GM12873 (cell line): ENCODE results near the gene SMOC2.

Source experiments
- TF ChIP-seq, protein P1 (sequence below): IDR thresholded peaks from 2 replicates; pipeline ENCODE4 v1.5.1; 2012; ENCODE audit warnings: low read depth, mild to moderate bottlenecking, moderate library complexity, low read length, control low read depth; ENCODE audit not compliant: insufficient read depth; ENCODE audit errors: missing control alignments

SMOC2 gene

DNA sequence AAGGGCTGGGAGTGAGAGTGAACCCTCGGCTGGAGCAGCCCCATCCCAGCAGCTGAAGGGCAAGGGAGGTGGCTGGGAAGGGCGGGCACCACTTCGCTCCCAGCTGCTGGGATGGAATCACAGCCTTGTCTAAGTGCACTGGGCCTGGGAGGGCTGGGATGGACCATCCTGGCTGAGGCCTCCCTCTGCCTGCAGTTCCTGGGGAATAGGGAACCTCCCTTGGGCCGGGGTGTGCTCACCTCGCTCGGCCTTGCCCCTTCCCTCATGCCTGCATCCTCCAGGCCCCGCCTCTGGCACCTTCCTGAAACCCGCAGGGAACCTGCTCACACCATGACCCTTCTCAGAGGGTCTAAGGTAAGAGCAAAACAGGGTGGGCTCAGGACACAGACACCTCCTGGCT lies 53.7 kb downstream of the SMOC2 start:
- TF ChIP-seq, protein P1, sequence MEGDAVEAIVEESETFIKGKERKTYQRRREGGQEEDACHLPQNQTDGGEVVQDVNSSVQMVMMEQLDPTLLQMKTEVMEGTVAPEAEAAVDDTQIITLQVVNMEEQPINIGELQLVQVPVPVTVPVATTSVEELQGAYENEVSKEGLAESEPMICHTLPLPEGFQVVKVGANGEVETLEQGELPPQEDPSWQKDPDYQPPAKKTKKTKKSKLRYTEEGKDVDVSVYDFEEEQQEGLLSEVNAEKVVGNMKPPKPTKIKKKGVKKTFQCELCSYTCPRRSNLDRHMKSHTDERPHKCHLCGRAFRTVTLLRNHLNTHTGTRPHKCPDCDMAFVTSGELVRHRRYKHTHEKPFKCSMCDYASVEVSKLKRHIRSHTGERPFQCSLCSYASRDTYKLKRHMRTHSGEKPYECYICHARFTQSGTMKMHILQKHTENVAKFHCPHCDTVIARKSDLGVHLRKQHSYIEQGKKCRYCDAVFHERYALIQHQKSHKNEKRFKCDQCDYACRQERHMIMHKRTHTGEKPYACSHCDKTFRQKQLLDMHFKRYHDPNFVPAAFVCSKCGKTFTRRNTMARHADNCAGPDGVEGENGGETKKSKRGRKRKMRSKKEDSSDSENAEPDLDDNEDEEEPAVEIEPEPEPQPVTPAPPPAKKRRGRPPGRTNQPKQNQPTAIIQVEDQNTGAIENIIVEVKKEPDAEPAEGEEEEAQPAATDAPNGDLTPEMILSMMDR: no peak

DNA sequence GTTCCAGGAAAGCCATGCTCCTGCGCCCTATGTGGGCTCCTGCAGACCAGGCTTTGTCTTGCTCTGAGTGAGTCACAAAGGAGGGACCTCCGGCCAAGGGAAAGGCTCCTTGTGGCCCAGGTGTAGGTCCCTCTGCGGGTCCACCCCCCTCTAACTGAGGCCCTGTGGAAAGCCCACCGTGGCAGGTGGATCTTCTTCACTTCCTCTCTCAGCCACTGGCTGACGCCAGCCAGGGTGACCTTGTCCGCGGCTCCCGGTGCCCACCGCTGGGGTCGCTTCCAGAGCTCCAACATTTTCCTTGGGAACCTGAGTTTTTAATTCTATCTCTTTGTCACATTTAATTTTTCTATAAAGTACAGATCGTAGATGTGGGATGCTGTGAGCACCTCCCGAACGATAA lies 54.1 kb downstream of the SMOC2 start:
- TF ChIP-seq, protein P1: no peak

DNA sequence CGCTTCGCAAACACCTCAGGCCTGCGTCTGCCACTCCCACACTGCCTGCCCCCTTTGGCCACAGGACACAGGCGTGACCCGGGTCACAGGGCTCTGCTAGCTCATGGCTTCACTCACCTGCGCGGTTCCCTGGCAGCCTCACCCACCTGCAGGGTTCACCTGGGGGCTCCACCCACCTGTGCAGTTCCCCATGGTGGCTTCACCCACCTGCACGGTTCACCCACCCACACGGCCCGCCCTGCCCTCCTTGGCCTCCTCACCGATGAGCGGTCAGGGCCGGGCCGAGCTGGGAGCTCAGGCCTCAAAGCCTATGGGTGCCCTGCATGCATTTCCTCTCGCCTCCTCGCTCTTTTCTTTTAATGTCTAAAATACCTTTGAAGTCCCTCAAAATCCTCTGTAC lies 54.7 kb downstream of the SMOC2 start:
- TF ChIP-seq, protein P1: no peak

DNA sequence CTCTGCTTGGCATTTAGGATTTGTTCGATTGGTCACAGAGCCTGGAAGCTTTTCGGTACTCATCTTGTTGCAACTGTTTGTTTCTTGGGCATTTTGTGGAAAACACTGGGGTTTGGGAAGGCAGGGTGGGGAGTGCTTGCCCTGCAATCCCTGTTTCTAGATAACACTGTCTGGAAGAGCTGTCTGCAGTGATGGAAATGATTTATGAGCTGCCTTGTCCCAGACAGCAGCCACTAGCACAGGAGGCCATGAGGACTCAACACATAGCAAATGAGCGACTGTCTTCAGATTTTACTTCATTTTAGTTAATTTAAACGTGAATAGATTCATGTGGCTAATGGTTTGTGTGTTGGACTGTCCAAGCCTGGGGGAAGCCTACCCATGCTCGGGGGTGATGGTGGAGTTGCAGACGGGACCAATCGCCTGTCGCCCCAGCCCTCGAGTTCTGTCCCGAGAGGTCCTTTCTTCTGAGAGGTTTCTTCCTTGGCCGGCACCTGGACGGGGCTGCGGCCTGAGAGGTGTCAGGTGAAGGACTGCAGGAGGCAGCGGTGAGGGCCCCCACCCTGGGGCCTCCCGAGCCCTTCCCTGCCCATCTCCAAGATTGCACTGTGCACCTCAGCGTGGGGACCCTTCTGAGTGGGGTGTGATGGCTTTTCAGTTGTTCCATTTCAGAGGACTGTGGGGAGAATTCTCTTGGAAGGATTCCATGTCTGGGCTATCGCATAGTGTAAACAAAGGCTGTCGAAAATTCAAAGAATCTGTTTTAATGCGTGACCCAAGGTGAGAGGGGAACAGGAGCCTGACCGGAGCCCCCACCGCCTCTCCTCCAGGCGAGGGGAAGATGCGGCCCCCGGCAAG lies 55.4 kb downstream of the SMOC2 start:
- TF ChIP-seq, protein P1: no peak

DNA sequence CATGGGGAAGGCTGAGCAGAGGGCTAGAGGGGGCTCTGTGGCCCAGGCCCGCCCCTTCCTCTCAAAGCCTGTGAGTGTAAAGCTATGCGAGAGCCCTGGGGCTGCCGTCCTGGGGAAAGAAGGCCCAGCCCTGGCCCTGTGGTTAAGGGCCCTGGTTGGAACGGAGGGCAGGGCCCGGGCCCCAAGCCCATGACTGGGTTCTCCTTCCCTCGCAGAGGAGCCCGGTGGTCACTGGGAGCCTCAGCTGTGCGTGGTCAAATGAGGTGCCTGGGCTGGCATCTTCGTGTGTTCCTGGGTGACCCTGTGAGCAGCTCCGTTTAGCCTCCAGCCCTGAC lies 56.0 kb downstream of the SMOC2 start:
- TF ChIP-seq, protein P1: no peak

DNA sequence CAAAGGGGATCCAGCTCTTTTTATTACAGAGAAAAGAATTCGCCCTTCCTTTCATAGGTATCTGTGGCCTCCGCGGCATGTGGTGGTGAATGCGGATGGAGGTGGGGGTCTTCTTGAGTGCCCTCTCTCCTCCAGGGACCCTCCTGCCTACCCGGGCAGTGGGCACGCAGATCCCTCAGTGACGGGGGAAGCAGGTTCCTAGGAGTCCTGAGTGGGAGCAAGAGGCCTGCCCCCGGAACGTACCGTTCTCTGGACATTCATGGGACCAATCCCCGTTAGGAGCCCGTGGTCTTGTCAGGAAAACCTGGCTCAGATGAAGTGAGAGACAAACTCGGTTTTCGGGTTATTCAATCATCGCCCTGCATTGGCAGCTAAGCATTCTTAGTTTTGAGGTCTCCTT lies 56.4 kb downstream of the SMOC2 start:
- TF ChIP-seq, protein P1: no peak

DNA sequence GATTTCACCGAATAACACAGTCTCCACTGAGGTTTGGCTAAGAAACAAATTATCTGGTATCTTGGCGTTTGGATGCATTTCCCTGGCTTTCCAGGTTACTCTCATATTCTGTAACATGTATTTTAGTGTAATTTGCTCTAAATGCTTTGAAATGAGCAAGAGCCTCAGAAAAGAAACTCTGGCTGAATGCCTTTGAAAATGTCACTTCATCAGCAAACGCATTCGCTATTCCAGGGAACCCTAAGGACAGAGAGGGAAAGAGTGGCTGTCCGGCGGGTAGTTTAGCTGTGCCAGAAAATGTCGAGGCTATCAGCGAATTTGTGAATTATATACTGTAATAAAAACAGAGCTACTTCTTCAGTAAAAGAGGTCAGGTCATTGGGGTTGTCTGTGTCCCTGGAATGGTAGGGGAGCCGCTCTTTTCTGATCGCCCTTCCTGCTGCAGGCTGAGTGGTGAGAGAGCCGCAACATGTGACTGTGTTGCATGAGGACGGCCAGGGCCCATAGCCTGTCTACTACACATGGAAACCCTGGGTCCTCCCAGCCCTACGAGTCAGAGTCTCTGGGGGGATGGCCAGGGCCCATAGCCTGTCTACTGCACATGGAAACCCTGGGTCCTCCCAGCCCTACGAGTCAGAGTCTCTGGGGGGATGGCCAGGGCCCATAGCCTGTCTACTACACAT lies 57.3 kb downstream of the SMOC2 start:
- TF ChIP-seq, protein P1: no peak
